ENCODE measurements around the gene BCL10. TPM values are rescaled to one million over a fixed set of nuclear protein-coding genes. Genes with fewer than 3 reads are reported as not detected.
"Not testable (repeated sequence)": the region's sequence is repeated elsewhere in the genome, so short reads cannot be mapped to it uniquely, and the experiment has no call there.

BCL10 gene
- total RNA-seq, 1 donor from 2014 or later, result 36.4 TPM

- no peaks in the 10 kb centered on the region for H3K27me3 Mint-ChIP-seq (ENCODE audit: low read depth, unreplicated experiment)
- peak within 1 kb of the TSS; percentile 81 for H3K27ac Mint-ChIP-seq (ENCODE audit: unreplicated experiment)
- H3K9me3 ChIP-seq (ENCODE audit: insufficient read depth, low read depth, low read length), result no peaks in the 10 kb centered on the region
- peaks cover 13% of the 10 kb centered on the region for H3K36me3 ChIP-seq (ENCODE audit: insufficient read depth, low read length)
- TF ChIP-seq CTCF (IDR thresholded peaks at IDR 0.05; ENCODE audit: insufficient read depth, low read depth, low read length) (peak; percentile 58), EZH2 (IDR thresholded peaks at IDR 0.05; ENCODE audit: insufficient read depth, low read length) (no peak)
- H4K20me1 ChIP-seq (ENCODE audit: insufficient read depth, low read length), result peaks cover 42% of the 10 kb centered on the region
- peaks cover 2% of the 10 kb centered on the region for H3K9me3 Mint-ChIP-seq (ENCODE audit: unreplicated experiment)
- H3K79me2 ChIP-seq (ENCODE audit: insufficient read depth, low read length), result peaks cover 33% of the 10 kb centered on the region
- H3K36me3 Mint-ChIP-seq (ENCODE audit: low read depth, unreplicated experiment), result peaks cover 14% of the 10 kb centered on the region
- peaks cover 16% of the 10 kb centered on the region for H3K4me1 Mint-ChIP-seq (ENCODE audit: low read depth, unreplicated experiment)
- H3K27me3 ChIP-seq (ENCODE audit: insufficient read depth, low read length), result no peaks in the 10 kb centered on the region
- peak within 1 kb of the TSS; percentile 85 for H3K4me2 ChIP-seq (ENCODE audit: low read length)
- H2AFZ ChIP-seq (ENCODE audit: low read depth, low read length), result peak within 1 kb of the TSS; percentile 95
- peak within 1 kb of the TSS; percentile 90 for H3K27ac ChIP-seq (ENCODE audit: low read depth, low read length)
- DNase-seq (ENCODE audit: low read depth) (peak; percentile 72), FAIRE-seq (no peak)
- peak within 1 kb of the TSS; percentile 96 for H3K9ac ChIP-seq (ENCODE audit: low read length)
- peak within 1 kb of the TSS; percentile 93 for H3K4me3 Mint-ChIP-seq (ENCODE audit: unreplicated experiment)
- peak within 1 kb of the TSS; percentile 91 for H3K4me3 ChIP-seq (ENCODE audit: insufficient read depth, low read depth, low read length)
- peaks cover 20% of the 10 kb centered on the region for H3K4me1 ChIP-seq (ENCODE audit: insufficient read depth, low read length)
Observed at GRCh38 chr1:85259118-85259911, 17.1 kb downstream of the BCL10 start, which contains the start of gene C1orf52. C1orf52 (minus strand) TSS chr1:85259662; CDS start chr1:85259633, 29 bp downstream.

- H3K4me3 ChIP-seq (ENCODE audit: insufficient read depth, low read depth, low read length), result peak overlapping the region; percentile 91
- DNase-seq (ENCODE audit: low read depth), result no peak
- peaks cover 2% of the 10 kb centered on the region for H3K9me3 Mint-ChIP-seq (ENCODE audit: unreplicated experiment)
- H3K4me2 ChIP-seq (ENCODE audit: low read length), result peak overlapping the region; percentile 85
- no peaks in the 10 kb centered on the region for H3K27me3 ChIP-seq (ENCODE audit: insufficient read depth, low read length)
- H3K4me1 Mint-ChIP-seq (ENCODE audit: low read depth, unreplicated experiment), result peaks cover 15% of the 10 kb centered on the region
- H3K36me3 Mint-ChIP-seq (ENCODE audit: low read depth, unreplicated experiment), result peaks cover 14% of the 10 kb centered on the region
- H3K4me1 ChIP-seq (ENCODE audit: insufficient read depth, low read length), result peaks cover 16% of the 10 kb centered on the region
- H4K20me1 ChIP-seq (ENCODE audit: insufficient read depth, low read length), result peaks cover 46% of the 10 kb centered on the region
- H3K9me3 ChIP-seq (ENCODE audit: insufficient read depth, low read depth, low read length), result no peaks in the 10 kb centered on the region
- peaks cover 38% of the 10 kb centered on the region for H3K79me2 ChIP-seq (ENCODE audit: insufficient read depth, low read length)
- H3K27me3 Mint-ChIP-seq (ENCODE audit: low read depth, unreplicated experiment), result no peaks in the 10 kb centered on the region
- H3K27ac ChIP-seq (ENCODE audit: low read depth, low read length), result peak overlapping the region; percentile 90
- H3K27ac Mint-ChIP-seq (ENCODE audit: unreplicated experiment), result peak overlapping the region; percentile 81
- no peak overlapping the region for H2AFZ ChIP-seq (ENCODE audit: low read depth, low read length)
- peak overlapping the region; percentile 93 for H3K4me3 Mint-ChIP-seq (ENCODE audit: unreplicated experiment)
- peaks cover 9% of the 10 kb centered on the region for H3K36me3 ChIP-seq (ENCODE audit: insufficient read depth, low read length)
- FAIRE-seq, result no peak
- TF ChIP-seq EZH2 (IDR thresholded peaks at IDR 0.05; ENCODE audit: insufficient read depth, low read length) (no peak), CTCF (IDR thresholded peaks at IDR 0.05; ENCODE audit: insufficient read depth, low read depth, low read length) (no peak)
- peak overlapping the region; percentile 96 for H3K9ac ChIP-seq (ENCODE audit: low read length)
Observed at GRCh38 chr1:85258536-85259117, 17.8 kb downstream of the BCL10 start.

GRCh38 chr1:85249042-85249441, 27.4 kb downstream of the BCL10 start:
- not testable (repeated sequence) for FAIRE-seq; H3K36me3 ChIP-seq (ENCODE audit: insufficient read depth, low read length); H3K79me2 ChIP-seq (ENCODE audit: insufficient read depth, low read length); H3K27ac Mint-ChIP-seq (ENCODE audit: unreplicated experiment); H3K4me2 ChIP-seq (ENCODE audit: low read length); H3K27me3 ChIP-seq (ENCODE audit: insufficient read depth, low read length); H3K9me3 Mint-ChIP-seq (ENCODE audit: unreplicated experiment); H3K27ac ChIP-seq (ENCODE audit: low read depth, low read length); H2AFZ ChIP-seq (ENCODE audit: low read depth, low read length); H3K4me3 Mint-ChIP-seq (ENCODE audit: unreplicated experiment); H3K27me3 Mint-ChIP-seq (ENCODE audit: low read depth, unreplicated experiment); H3K4me3 ChIP-seq (ENCODE audit: insufficient read depth, low read depth, low read length); H3K9ac ChIP-seq (ENCODE audit: low read length); DNase-seq (ENCODE audit: low read depth); H3K4me1 ChIP-seq (ENCODE audit: insufficient read depth, low read length); H4K20me1 ChIP-seq (ENCODE audit: insufficient read depth, low read length); H3K9me3 ChIP-seq (ENCODE audit: insufficient read depth, low read depth, low read length)
- Mint-ChIP-seq H3K4me1 (ENCODE audit: low read depth, unreplicated experiment) (peaks cover 25% of the 10 kb centered on the region), H3K36me3 (ENCODE audit: low read depth, unreplicated experiment) (peaks cover 15% of the 10 kb centered on the region)

All from astrocyte (in vitro differentiated cells and primary cell).